PC-3 (cell line): ENCODE measurements around the gene GLB1L3. TPM values are rescaled to one million over a fixed set of nuclear protein-coding genes. Genes with fewer than 3 reads are reported as not detected.

Experiments used
- ATAC-seq: fragments of 200-7000 bp; cut with Tn5 transposase; 2 replicates; pipeline ENCODE4 v1.9.1; 2020; ENCODE audit warnings: mild to moderate bottlenecking, moderate library complexity
- BruUV-seq: library from RNA; stranded (reverse); fragments of 400-500 nt; replicated peaks from 2 replicates; lab custom pipeline; 2021; lab: Mats Ljungman, UMichigan
- CTCF ChIA-PET: fragments of 300-600 bp; sonication (Branson Sonifier 250); formaldehyde crosslinking; loops from one replicate; lab custom pipeline; 2022; ENCODE audit warnings: antibody characterized with exemption; lab: Charles Lee
- POLR2A ChIA-PET: fragments of 300-600 bp; sonication (Branson Sonifier 250); formaldehyde crosslinking; loops from one replicate; lab custom pipeline; 2022; ENCODE audit warnings: antibody characterized with exemption; ENCODE audit not compliant: unreplicated experiment; lab: Charles Lee
- DNase-seq: peaks from one replicate; pipeline ENCODE4 v3.0.0-alpha.2; 2015
- H2AFZ ChIP-seq: fragments of 300-600 bp; sonication (generic); 2 replicates; pipeline ENCODE4 v1.6.0; 2016; ENCODE audit warnings: antibody characterized with exemption, low read length
- H3F3A ChIP-seq: fragments of 300-600 bp; sonication (generic); one replicate; pipeline ENCODE4 v1.6.0; 2017; ENCODE audit warnings: antibody characterized with exemption, low read length, control low read depth, mild to moderate bottlenecking; ENCODE audit not compliant: unreplicated experiment
- H3K27ac ChIP-seq: fragments of 300-600 bp; sonication (generic); 2 replicates; pipeline ENCODE4 v1.5.1; 2016; ENCODE audit warnings: mild to moderate bottlenecking, low read length
- H3K27me3 ChIP-seq: fragments of 300-600 bp; sonication (generic); 2 replicates; pipeline ENCODE4 v1.6.1; 2016; ENCODE audit warnings: low read length, mixed read lengths
- H3K36me3 ChIP-seq: fragments of 300-600 bp; sonication (generic); 2 replicates; pipeline ENCODE4 v1.6.1; 2016; ENCODE audit warnings: low read depth, mixed run types, low read length, mixed read lengths
- H3K4me1 ChIP-seq: fragments of 300-600 bp; sonication (generic); 2 replicates; pipeline ENCODE4 v1.5.1; 2016; ENCODE audit warnings: low read length; ENCODE audit not compliant: insufficient read depth
- H3K4me2 ChIP-seq: fragments of 300-600 bp; sonication (generic); 2 replicates; pipeline ENCODE4 v1.6.0; 2016; ENCODE audit warnings: low read length
- H3K4me3 ChIP-seq: fragments of 300-600 bp; sonication (generic); 2 replicates; pipeline ENCODE4 v1.5.1; 2016; ENCODE audit warnings: mild to moderate bottlenecking, low read length, mixed read lengths
- H3K79me2 ChIP-seq: fragments of 300-600 bp; sonication (generic); 2 replicates; pipeline ENCODE4 v1.6.1; 2017; ENCODE audit warnings: low read length, mixed read lengths
- H3K9ac ChIP-seq: fragments of 300-600 bp; sonication (generic); 2 replicates; pipeline ENCODE4 v1.6.0; 2016; ENCODE audit warnings: mild to moderate bottlenecking, low read length
- H3K9me2 ChIP-seq: fragments of 300-600 bp; sonication (generic); replicated peaks from 2 replicates; pipeline ENCODE4 v1.6.1; 2016; ENCODE audit warnings: mixed run types, low read length, mixed read lengths
- H3K9me3 ChIP-seq: fragments of 300-600 bp; sonication (generic); 2 replicates; pipeline ENCODE4 v1.6.1; 2016; ENCODE audit warnings: low read length, mixed read lengths
- H4K20me1 ChIP-seq: fragments of 300-600 bp; sonication (generic); 2 replicates; pipeline ENCODE4 v1.6.1; 2016; ENCODE audit warnings: low read length, mixed read lengths
- CTCF ChIP-seq: fragments of 300-600 bp; sonication (generic); conservative IDR thresholded peaks from 2 replicates; pipeline ENCODE4 v1.5.1; 2017; ENCODE audit warnings: antibody characterized with exemption, low read depth, mild to moderate bottlenecking, low read length
- EZH2 ChIP-seq: fragments of 300-600 bp; sonication (generic); IDR thresholded peaks from one replicate; pipeline ENCODE4 v1.6.1; 2017; ENCODE audit warnings: antibody characterized with exemption, mild to moderate bottlenecking, low read length; ENCODE audit not compliant: unreplicated experiment
- EZH2phosphoT487 ChIP-seq: fragments of 300-600 bp; sonication (generic); IDR thresholded peaks from 2 replicates; pipeline ENCODE4 v1.6.1; 2018; ENCODE audit warnings: mild to moderate bottlenecking, antibody characterized with exemption, low read length, borderline replicate concordance
- intact Hi-C: fragments of 100-400 bp; cut with micrococcal nuclease; formaldehyde crosslinking; loops from 2 replicates; pipeline ENCODE4 v1.9.0; 2023
- total RNA-seq: library from RNA; depleted of rRNA; stranded (reverse); fragments of >200 nt; gene quantifications from 2 replicates; pipeline ENCODE4 v1.2.3, GENCODE V29; 2014

Gene GLB1L3
- total RNA-seq, 1 experiment from 2014 or later: not detected

GRCh38 chr11:134236834-134237556 lies 39.2 kb upstream of the GLB1L3 start:
- no peaks in the 10 kb centered on the region for H3K27me3 ChIP-seq
- no peaks in the 10 kb centered on the region for H4K20me1 ChIP-seq
- no peak overlapping the region for H3K27ac ChIP-seq
- no peak overlapping the region for H3K4me3 ChIP-seq
- peaks cover 14% of the 10 kb centered on the region for H3K36me3 ChIP-seq
- no peak overlapping the region for H3K9ac ChIP-seq
- H3K9me3 ChIP-seq: no peaks in the 10 kb centered on the region
- ATAC-seq (no peak), DNase-seq (no peak)
- no peaks in the 10 kb centered on the region for H3F3A ChIP-seq
- no peak overlapping the region for H3K4me2 ChIP-seq
- CTCF ChIA-PET: no interaction called here
- H3K9me2 ChIP-seq: no peaks in the 10 kb centered on the region
- POLR2A ChIA-PET: no interaction called here
- no peak for TF ChIP-seq CTCF
- no peak overlapping the region for H2AFZ ChIP-seq
- H3K4me1 ChIP-seq: no peaks in the 10 kb centered on the region
- intact Hi-C loops: no loop called here
- H3K79me2 ChIP-seq: peaks cover 25% of the 10 kb centered on the region
- BruUV-seq: no TSS peak

GRCh38 chr11:134237557-134237922 lies 38.6 kb upstream of the GLB1L3 start:
- Histone ChIP-seq H3K9ac (no peak overlapping the region), H3K9me3 (no peaks in the 10 kb centered on the region), H3K4me3 (no peak overlapping the region), H3F3A (no peaks in the 10 kb centered on the region), H3K4me1 (no peaks in the 10 kb centered on the region), H3K79me2 (peaks cover 20% of the 10 kb centered on the region; the same call in 1 of the 2 replicates), H3K27ac (no peak overlapping the region), H3K36me3 (peaks cover 15% of the 10 kb centered on the region), H3K4me2 (no peak overlapping the region), H3K9me2 (no peaks in the 10 kb centered on the region), H4K20me1 (no peaks in the 10 kb centered on the region), H2AFZ (no peak overlapping the region), H3K27me3 (no peaks in the 10 kb centered on the region)
- TF ChIP-seq EZH2phosphoT487 (no peak), CTCF (no peak), EZH2 (no peak)
- DNase-seq (no peak), ATAC-seq (no peak)
- ChIA-PET POLR2A (no interaction called here), CTCF (no interaction called here)
- intact Hi-C loops: no loop called here
- BruUV-seq: no TSS peak

GRCh38 chr11:134238956-134239355 lies 37.2 kb upstream of the GLB1L3 start:
- Histone ChIP-seq H3K9me3 (no peaks in the 10 kb centered on the region), H3K27ac (no peak overlapping the region), H3K9ac (no peak overlapping the region), H3K4me2 (no peak overlapping the region), H3K36me3 (peaks cover 23% of the 10 kb centered on the region), H3K4me1 (no peaks in the 10 kb centered on the region), H4K20me1 (no peaks in the 10 kb centered on the region), H3F3A (no peaks in the 10 kb centered on the region), H3K79me2 (peaks cover 10% of the 10 kb centered on the region; the same call in 1 of the 2 replicates), H3K27me3 (no peaks in the 10 kb centered on the region), H2AFZ (no peak overlapping the region), H3K4me3 (no peak overlapping the region), H3K9me2 (no peaks in the 10 kb centered on the region)
- POLR2A ChIA-PET: no interaction called here
- intact Hi-C loops: no loop called here
- BruUV-seq: no TSS peak
- TF ChIP-seq EZH2phosphoT487: no peak
- no peak for TF ChIP-seq EZH2
- no peak for TF ChIP-seq CTCF
- CTCF ChIA-PET: no interaction called here
- ATAC-seq (no peak), DNase-seq (no peak)
